Femur (tissue), 1 donor: ENCODE measurements around the gene PRMT1.

Experiments
- DNase-seq: peaks from one replicate; pipeline ENCODE4 v3.0.0-alpha.2; 2017

PRMT1 gene

DNA sequence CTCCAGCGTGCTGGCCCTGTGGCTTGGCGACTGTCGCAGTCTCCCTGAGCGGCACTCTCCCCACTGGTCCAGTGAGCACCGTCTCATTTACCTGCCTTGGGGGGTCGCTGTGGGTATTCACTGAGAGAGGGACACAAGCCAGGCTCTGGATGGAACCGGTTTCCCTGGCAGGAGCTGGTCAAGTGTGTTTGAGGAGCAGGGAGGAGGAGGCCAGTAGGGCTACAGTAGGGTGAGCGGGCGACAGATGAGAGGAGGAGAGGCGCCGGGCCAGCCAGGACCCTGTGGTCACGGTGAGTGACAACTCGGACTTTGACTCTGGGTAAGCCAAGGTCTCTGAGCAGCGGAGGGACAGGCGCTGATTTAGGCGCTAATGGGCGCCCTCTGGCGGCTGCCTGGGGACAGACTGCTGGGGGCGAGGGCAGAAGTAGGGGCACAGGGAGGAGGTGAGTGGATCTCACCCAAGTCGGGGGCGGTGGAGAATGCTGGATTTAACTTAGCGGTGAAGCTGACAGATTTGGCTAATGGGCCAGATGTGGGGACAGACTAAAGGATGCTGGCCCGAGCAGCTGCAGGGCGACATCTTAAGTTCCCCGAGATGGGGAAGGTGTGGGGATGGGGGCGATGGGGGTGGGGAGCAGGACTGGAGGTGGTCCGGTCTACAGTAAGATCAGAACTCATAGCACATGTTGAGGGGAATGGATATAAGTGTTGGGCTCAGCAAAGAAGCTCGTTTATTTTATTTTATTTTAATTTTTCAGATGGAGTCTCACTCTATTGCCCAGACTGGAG is 4.7 kb upstream of the PRMT1 start:
- DNase-seq, result peak; percentile 71

- DNase-seq, result peak; percentile 94
Measured at GRCh38 chr19:49676136-49676783, 811 bp upstream of the PRMT1 start.

GRCh38 chr19:49676784-49677230 is 264 bp upstream of the PRMT1 start:
- peak; percentile 100 for DNase-seq

GRCh38 chr19:49677901-49678674 is 1.0 kb downstream of the PRMT1 start:
- DNase-seq, result peak; percentile 87

GRCh38 chr19:49678985-49679770 is 2.1 kb downstream of the PRMT1 start:
- DNase-seq, result peak; percentile 72

DNA sequence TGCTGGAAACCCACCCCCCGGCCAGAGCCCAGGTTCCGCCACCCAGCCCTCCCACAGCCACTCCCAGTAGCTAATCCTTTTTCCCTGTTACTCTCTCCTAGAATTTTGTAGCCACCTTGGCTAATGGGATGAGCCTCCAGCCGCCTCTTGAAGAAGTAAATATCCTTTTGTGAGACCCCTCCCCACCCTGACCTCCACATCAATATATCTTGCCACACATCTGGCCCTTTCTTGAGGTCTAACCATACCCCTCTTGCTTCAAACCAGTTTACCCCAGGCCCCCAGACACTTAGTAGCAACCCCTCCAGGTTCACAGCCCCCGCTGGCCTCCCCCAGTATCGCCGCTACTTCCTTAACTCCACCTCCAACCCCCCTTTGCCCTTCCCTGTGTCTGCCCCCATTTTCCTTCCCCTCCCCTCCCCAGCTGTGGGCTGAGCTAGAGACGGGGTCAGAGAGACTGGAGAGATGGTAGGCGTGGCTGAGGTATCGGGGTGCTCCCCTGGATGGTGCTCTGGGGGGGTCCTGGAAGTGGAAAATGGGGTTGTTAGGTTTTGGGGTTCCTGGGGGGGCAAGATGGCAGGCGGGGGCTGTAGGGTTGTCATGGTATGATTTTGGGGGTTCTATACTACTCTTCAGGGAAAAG is 2.8 kb downstream of the PRMT1 start:
- DNase-seq, result no peak

DNA sequence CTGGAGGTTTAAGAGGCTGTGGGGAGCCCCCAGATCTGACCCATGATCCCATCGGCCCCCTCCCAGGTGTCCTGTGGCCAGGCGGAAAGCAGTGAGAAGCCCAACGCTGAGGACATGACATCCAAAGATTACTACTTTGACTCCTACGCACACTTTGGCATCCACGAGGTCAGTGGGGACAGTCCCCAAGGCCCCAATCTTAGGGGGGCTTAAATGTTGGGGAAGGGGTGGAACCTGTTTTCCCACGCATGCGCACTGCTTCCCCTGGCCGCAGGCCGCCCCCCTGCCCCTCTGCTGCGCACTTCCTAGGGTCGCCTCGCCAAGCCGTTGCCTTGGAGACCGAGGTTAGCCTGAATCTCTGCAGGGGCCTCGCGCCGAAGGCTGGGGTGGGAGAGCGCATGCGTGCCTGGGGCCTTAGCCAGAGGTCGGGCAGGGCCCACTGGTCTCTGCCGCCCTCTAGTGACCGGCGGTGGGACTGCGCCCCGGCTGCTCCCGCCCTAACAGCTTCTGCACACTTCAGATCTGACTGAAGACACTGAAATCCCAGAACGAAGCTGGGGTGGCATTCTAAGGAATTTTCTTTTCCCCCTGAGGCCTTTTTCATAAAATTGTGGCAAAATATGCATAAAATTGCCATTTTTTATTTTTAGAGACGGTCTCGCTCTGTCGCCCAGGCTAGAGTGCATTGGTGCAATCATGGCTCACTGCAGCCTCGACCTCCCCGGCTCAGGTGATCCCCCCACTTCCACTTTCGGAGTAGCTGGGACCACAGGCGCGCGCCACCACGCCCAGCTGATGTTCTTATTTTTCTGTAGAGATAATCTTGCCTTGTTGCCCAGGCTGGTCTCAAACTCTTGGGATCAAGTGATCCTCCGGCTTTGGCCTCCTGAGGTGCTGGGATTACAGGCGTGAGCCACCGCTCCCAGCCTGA is 3.6 kb downstream of the PRMT1 start:
- DNase-seq, result peak; percentile 96

GRCh38 chr19:49681830-49682229 is 4.8 kb downstream of the PRMT1 start:
- no peak for DNase-seq

DNA sequence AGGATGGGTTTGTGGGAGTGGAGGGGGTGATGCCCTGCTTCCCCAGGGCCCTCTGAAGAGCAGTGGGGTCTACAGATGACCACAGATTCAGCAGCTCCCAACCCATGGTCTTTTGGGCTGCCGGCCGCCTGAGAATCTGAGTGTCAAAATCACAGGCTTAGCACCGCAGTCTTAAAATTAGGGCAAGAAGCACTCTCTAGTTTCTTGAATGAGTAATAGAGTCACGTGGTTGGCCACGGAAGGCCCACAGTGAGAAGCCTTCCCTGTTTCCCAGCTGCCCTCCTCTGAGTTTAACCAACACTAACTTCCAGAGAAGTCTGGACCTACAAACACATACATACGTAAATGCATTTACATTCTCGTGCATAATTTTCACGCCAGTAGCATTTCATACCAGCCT is 5.2 kb downstream of the PRMT1 start:
- DNase-seq, result no peak

DNA sequence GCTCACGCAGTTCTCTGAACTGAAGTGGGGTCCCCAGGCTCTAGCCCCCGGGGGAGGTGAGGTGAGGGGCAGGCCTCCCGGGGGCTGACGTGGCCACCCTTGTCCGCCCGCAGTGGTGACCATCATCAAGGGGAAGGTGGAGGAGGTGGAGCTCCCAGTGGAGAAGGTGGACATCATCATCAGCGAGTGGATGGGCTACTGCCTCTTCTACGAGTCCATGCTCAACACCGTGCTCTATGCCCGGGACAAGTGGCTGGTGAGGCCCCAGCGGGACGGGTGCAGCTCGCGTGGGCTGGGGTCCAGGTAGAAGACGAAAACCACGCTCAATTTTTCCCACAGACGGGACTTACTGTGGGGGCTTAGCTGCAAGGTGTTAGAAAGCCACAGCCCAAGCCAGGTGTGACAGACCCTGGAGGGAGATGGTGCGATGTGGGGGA is 6.8 kb downstream of the PRMT1 start:
- DNase-seq, result no peak

DNA sequence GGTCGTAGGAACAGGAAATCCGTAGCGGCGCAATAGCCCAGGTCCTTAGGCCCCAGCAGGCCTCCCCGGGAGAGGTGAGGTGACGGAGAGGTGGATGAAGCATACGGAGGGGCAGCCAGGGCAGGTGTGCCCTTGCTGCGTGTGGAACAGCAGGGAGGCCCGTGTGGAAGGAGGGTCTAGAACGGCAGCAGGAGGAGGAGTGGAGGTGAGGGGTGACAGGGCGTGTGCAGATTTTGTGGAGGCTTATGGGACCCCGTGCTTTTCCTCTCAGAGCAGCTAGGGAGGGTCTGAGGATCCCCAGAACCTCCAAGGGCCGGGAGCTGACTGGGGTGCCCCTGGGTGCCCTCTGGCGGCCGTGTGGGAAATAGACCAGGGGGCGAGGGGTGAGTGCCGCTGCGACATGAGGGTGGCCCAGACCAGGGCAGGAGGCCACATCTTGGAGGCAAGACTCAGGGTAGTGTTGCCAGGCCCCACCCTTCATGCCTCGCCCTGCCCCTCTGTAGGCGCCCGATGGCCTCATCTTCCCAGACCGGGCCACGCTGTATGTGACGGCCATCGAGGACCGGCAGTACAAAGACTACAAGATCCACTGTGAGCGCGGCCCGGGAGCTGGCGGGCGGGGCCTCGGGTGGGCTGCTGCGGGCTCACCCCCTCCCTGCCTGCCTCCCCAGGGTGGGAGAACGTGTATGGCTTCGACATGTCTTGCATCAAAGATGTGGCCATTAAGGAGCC is 7.3 kb downstream of the PRMT1 start:
- no peak for DNase-seq

- no peak for DNase-seq
Measured at GRCh38 chr19:49684983-49685553, 8.0 kb downstream of the PRMT1 start.

DNA sequence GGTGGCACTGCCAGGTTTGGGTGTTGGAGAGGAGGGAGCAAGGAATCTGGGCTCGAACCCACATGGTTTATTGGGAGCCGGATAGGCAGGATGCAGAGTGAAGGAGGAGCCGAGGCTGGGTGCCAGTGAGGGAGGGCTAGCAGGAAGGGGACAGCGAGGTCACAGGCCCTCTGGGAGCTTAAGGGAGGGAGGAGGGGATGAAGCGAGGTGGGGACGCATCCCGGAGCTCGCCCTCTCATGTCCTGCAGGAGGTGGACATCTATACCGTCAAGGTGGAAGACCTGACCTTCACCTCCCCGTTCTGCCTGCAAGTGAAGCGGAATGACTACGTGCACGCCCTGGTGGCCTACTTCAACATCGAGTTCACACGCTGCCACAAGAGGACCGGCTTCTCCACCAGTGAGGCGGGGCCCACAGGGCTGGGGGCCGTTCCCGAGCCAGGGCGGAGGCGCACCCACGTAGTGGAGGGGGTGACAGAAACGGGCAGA is 8.8 kb downstream of the PRMT1 start:
- DNase-seq, result no peak

GRCh38 chr19:49686503-49687088 is 9.5 kb downstream of the PRMT1 start:
- DNase-seq, result no peak

- DNase-seq, result no peak
Measured at GRCh38 chr19:49687150-49687549, 10.1 kb downstream of the PRMT1 start.

- DNase-seq, result no peak
Measured at GRCh38 chr19:49687566-49688316, 10.7 kb downstream of the PRMT1 start.

DNA sequence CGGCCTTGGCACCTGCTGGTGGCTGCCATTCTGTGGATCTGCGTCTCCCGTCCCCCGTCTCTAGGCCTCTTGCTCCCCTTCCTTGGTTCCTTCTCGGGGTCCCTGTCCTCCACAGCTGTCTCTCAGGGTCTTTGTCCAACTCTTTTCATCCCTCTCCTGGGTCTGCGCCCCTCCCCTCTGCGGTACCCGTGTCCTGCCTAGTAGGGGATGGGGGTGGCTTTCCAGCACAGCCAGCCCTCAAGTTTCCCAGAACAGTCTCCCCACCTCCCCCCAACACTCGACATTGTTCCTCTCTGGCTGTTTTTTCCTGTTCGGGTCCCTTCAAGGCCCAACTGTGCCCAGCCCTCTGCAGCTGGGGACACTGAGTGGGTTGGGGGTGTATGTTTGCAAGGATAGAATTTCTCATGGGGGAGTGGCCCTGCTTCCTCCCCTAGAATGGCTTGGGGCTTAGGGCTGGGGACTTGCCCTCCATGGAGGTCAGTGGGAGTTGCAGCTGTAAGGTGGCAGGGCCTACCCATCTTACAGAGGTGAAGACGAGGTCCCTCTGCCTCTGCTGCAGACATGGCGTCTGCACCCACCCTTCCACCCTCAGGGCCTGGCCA is 11.6 kb downstream of the PRMT1 start:
- DNase-seq, result no peak
